ENCODE measurements around the gene FAM117A. TPM values are rescaled to one million over a fixed set of nuclear protein-coding genes. Genes with fewer than 3 reads are reported as not detected.

The FAM117A gene
- total and polyA plus RNA-seq, 2 donors (not counting 3 experiments of a cell fraction or from before 2014, with no cell fraction given): 12.2 to 24.1 TPM

DNA sequence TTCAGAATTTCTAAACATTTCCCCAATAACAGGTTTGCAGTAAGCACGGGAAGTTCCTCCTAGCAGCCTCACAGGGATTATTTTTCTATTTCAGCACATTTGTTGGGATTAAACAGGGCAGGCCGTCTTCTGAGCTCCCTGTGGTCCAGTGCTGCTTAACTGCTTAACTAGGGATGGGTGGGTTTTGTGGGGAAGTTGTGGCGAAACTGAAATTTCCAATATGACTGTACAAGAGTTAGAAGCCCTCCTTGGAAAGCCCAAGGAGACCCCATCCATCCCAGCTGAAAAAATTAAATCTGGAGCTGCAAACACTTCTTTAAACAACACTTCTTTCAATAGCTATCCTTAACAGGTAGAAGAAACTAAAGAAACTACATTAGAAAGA, 22.2 kb downstream of the FAM117A start:
- TF ChIP-seq JUN (IDR thresholded peaks at IDR 0.05; ENCODE audit: borderline replicate concordance, insufficient read depth, insufficient read length, low read depth): no peak
- TF ChIP-seq FOS (IDR thresholded peaks at IDR 0.05; ENCODE audit: borderline replicate concordance, insufficient read depth, low read length): no peak

DNA sequence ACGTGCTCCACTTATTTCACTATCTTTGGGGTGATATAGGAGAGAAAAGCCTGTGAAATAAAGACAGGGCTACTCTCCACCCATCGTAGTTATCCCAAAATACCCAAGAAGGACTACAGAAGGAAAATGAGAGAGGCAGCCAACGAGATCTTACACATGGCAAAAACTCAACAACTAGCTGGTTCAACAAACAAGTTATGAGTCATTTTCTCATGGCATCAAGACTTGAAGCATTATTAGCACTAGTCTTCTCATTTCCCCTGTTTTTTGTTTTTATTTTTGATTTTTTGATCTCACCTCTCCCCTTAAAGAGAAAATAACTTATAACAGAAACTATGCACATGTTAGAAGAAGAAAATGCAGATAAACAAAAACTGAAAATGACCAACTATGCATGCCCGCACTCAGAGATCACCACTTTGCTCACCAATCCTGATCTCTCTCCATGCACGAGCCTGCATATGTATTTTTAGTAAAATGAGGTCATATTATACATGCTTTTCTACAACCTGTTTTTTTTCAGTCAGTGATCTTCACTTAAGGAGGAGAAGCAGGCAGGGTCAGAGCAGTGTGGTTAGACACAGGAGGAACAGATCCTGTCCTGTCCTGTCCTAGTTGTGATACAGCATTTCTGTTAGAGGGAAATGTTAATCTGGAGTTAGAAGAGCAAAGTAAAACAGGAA, 22.8 kb downstream of the FAM117A start:
- Histone ChIP-seq H3K4me2 (ENCODE audit: insufficient read depth, low read length) (no peak overlapping the region), H3K4me3 (replicated peaks in 1 of 3; ENCODE audit: insufficient read depth in 1 of 3, low read depth in 1 of 3, low read length in 3 of 3) (no peak overlapping the region), H3K9ac (replicated peaks; ENCODE audit: extremely low read depth, insufficient read depth, low read length) (no peak overlapping the region), H3K36me3 (ENCODE audit: control insufficient read depth in 2 of 2, extremely low read depth in 1 of 2, insufficient read depth in 2 of 2, low read length in 2 of 2) (no peaks in the 10 kb centered on the region), H3K4me1 (ENCODE audit: control insufficient read depth, extremely low read depth, insufficient read depth, low read length) (no peaks in the 10 kb centered on the region), H4K20me1 (replicated peaks; ENCODE audit: control insufficient read depth, extremely low read depth, insufficient read depth, low read length) (no peaks in the 10 kb centered on the region), H3K9me1 (replicated peaks; ENCODE audit: control insufficient read depth, extremely low read depth, insufficient read depth, low read length) (no peaks in the 10 kb centered on the region), H3K79me2 (ENCODE audit: control insufficient read depth, insufficient read depth, low read length) (no peaks in the 10 kb centered on the region), H3K27me3 (ENCODE audit: control insufficient read depth in 2 of 2, insufficient read depth in 2 of 2, low read length in 2 of 2) (no peaks in the 10 kb centered on the region), H2AFZ (ENCODE audit: low read depth, low read length) (no peak overlapping the region), H3K9me3 (replicated peaks; ENCODE audit: control insufficient read depth, insufficient read depth, low read length) (no peaks in the 10 kb centered on the region), H3K27ac (ENCODE audit: insufficient read depth, low read depth, low read length) (no peak overlapping the region)
- FAIRE-seq (peak; percentile 62), DNase-seq (ENCODE audit: low read depth, low spot score) (no peak)
- ChIA-PET POLR2A (no interaction called here), CTCF (interaction anchor here (1.4 to 1.8 kb wide), 2 partner anchors 10 to 33 kb away, joined by 3 to 7 read pairs; partner anchors contain the start of gene SLC35B1)
- intact Hi-C loops (cut with micrococcal nuclease) (no loop called here), dilution Hi-C loops (cut with MboI; ENCODE audit: extremely low pct_ligation_motif_present, low sequenced_read_pairs) (no loop called here)
- BruUV-seq (replicated peaks): no TSS peak
- TF ChIP-seq FOS (IDR thresholded peaks at IDR 0.05; ENCODE audit: borderline replicate concordance, insufficient read depth, low read length) (peak; percentile 19), MYC (IDR thresholded peaks at IDR 0.05; ENCODE audit: low read depth, low read length) (no peak), JUN (IDR thresholded peaks at IDR 0.05; ENCODE audit: borderline replicate concordance, insufficient read depth, insufficient read length, low read depth) (no peak), POLR2A (IDR thresholded peaks at IDR 0.05; ENCODE audit: low read depth, low read length) (no peak)

More for the DNA sequence above, 22.2 kb downstream of the FAM117A start:
- Histone ChIP-seq H3K4me1 (ENCODE audit: control insufficient read depth, extremely low read depth, insufficient read depth, low read length) (no peaks in the 10 kb centered on the region), H3K27ac (ENCODE audit: insufficient read depth, low read depth, low read length) (no peak overlapping the region), H3K4me2 (ENCODE audit: insufficient read depth, low read length) (no peak overlapping the region), H3K9me1 (replicated peaks; ENCODE audit: control insufficient read depth, extremely low read depth, insufficient read depth, low read length) (no peaks in the 10 kb centered on the region), H3K4me3 (replicated peaks in 1 of 3; ENCODE audit: insufficient read depth in 1 of 3, low read depth in 1 of 3, low read length in 3 of 3) (no peak overlapping the region), H3K27me3 (ENCODE audit: control insufficient read depth in 2 of 2, insufficient read depth in 2 of 2, low read length in 2 of 2) (no peaks in the 10 kb centered on the region), H3K79me2 (ENCODE audit: control insufficient read depth, insufficient read depth, low read length) (no peaks in the 10 kb centered on the region), H2AFZ (ENCODE audit: low read depth, low read length) (no peak overlapping the region), H3K36me3 (ENCODE audit: control insufficient read depth in 2 of 2, extremely low read depth in 1 of 2, insufficient read depth in 2 of 2, low read length in 2 of 2) (no peaks in the 10 kb centered on the region), H3K9ac (replicated peaks; ENCODE audit: extremely low read depth, insufficient read depth, low read length) (no peak overlapping the region), H4K20me1 (replicated peaks; ENCODE audit: control insufficient read depth, extremely low read depth, insufficient read depth, low read length) (no peaks in the 10 kb centered on the region), H3K9me3 (replicated peaks; ENCODE audit: control insufficient read depth, insufficient read depth, low read length) (no peaks in the 10 kb centered on the region)
- no peak for DNase-seq (ENCODE audit: low read depth, low spot score)
- BruUV-seq (replicated peaks): no TSS peak
- intact Hi-C loops (cut with micrococcal nuclease): no loop called here
- dilution Hi-C loops (cut with MboI; ENCODE audit: extremely low pct_ligation_motif_present, low sequenced_read_pairs): no loop called here
- CTCF ChIA-PET: interaction anchor here (1.2 to 1.8 kb wide), 3 partner anchors 10 to 33 kb away, joined by 3 to 7 read pairs (median 4); partner anchors contain the start of gene SLC35B1
- POLR2A ChIA-PET: no interaction called here
- FAIRE-seq: no peak

Data from endothelial cell of umbilical vein (primary cell).